DMS53 (cell line): Measurements from ENCODE around the gene CHRND.
A peak's percentile ranks its signal among the peaks of the same experiment; 100 is the strongest.

Experiments
- DNase-seq: peaks from one replicate; lab custom pipeline; 2025; lab: John Stamatoyannopoulos, UW

CHRND gene

GRCh38 chr2:232525791-232526371, at the start of gene CHRND:
CHRND (plus strand) TSS chr2:232526160; CDS start chr2:232526216, 56 bp downstream.
- peak; percentile 50 for DNase-seq

GRCh38 chr2:232476791-232477190, 49.2 kb upstream of the CHRND start:
- no peak for DNase-seq

- DNase-seq, result no peak
Measured at GRCh38 chr2:232477751-232478510, 48.0 kb upstream of the CHRND start.

GRCh38 chr2:232478571-232479340, 47.2 kb upstream of the CHRND start:
- no peak for DNase-seq

- DNase-seq, result no peak
Measured at GRCh38 chr2:232479341-232480200, 46.4 kb upstream of the CHRND start.

GRCh38 chr2:232480201-232481190, 45.5 kb upstream of the CHRND start:
- DNase-seq, result peak; percentile 15

- DNase-seq, result no peak
Measured at GRCh38 chr2:232481322-232482140, 44.4 kb upstream of the CHRND start.

- no peak for DNase-seq
Measured at GRCh38 chr2:232482301-232483238, 43.4 kb upstream of the CHRND start.

- no peak for DNase-seq
Measured at GRCh38 chr2:232483311-232483922, 42.5 kb upstream of the CHRND start.

GRCh38 chr2:232483923-232484627, 41.9 kb upstream of the CHRND start:
- no peak for DNase-seq

- DNase-seq, result no peak
Measured at GRCh38 chr2:232484628-232485347, 41.2 kb upstream of the CHRND start.

- DNase-seq, result no peak
Measured at GRCh38 chr2:232485348-232485756, 40.6 kb upstream of the CHRND start.

GRCh38 chr2:232485757-232486557, 40.0 kb upstream of the CHRND start:
- no peak for DNase-seq

- peak; percentile 27 for DNase-seq
Measured at GRCh38 chr2:232486558-232487384, 39.2 kb upstream of the CHRND start.
